Mucosa of descending colon (tissue), 3 donors: ENCODE data around the gene IKBKE. TPM values are rescaled to one million over a fixed set of nuclear protein-coding genes. Genes with fewer than 3 reads are reported as not detected.

ENCODE experiments used
- ATAC-seq: fragments of 200-7000 bp; cut with Tn5 transposase; one replicate; pipeline ENCODE4 v1.9.1; 2020; ENCODE audit warnings: mild to moderate bottlenecking, moderate library complexity
- DNase-seq, 3 donors: peaks; one replicate each; pipeline ENCODE4 v3.0.0-alpha.2; 2020
- H3K36me3 ChIP-seq: fragments of 200-600 bp; one replicate; pipeline ENCODE4 v1.8.0; 2021; ENCODE audit warnings: low read depth, mild to moderate bottlenecking
- H3K4me1 ChIP-seq: fragments of 200-600 bp; one replicate; pipeline ENCODE4 v1.8.0; 2021; ENCODE audit warnings: low read depth, mild to moderate bottlenecking
- H3K4me3 ChIP-seq: fragments of 200-600 bp; one replicate; pipeline ENCODE4 v1.8.0; 2021; ENCODE audit warnings: mild to moderate bottlenecking
- H3K9me3 ChIP-seq: fragments of 200-600 bp; one replicate; pipeline ENCODE4 v1.8.0; 2021; ENCODE audit warnings: mild to moderate bottlenecking
- intact Hi-C, 2 donors: fragments of 100-400 bp; cut with DNase I in 1 of 2; cut with micrococcal nuclease in 1 of 2; formaldehyde crosslinking; loops; one replicate each; pipeline versions ENCODE4 v1.11.0 to v1.11.1; 2022; cut with DNase I, micrococcal nuclease
- total RNA-seq, 3 donors: library from RNA; stranded (reverse); fragmentation: NEBNext Ultra II Directional in 2 of 3; extraction: Animal tissue kit (Norgen Biotek cat#: 25700) in 2 of 3; gene quantifications; one replicate each; pipeline versions ENCODE4 v1.2.1 to v1.2.4, GENCODE V29; 2021 to 2023
- TF ChIP-seq, protein P1 (sequence below): fragments of 200-600 bp; IDR thresholded peaks from one replicate; pipeline ENCODE4 v1.8.0; 2022; ENCODE audit warnings: antibody characterized with exemption, mild to moderate bottlenecking
- donor health status: DM: no; HTN: no; CAD: no; lungs with moderate emphysema.
- donor health status: DM: no; HTN: no; CAD: no.
- donor health status: DM: no; HTN: yes; CAD: no.

Gene IKBKE
- total RNA-seq, 3 donors from 2014 or later, result 9.7 to 24.7 (median 16.4) TPM

GRCh38 chr1:206476058-206476457 is 5.8 kb downstream of the IKBKE start:
- H3K36me3 ChIP-seq, result no peaks in the 10 kb centered on the region
- no peak overlapping the region for H3K4me3 ChIP-seq
- DNase-seq (no peak), ATAC-seq (no peak)
- peaks cover 7% of the 10 kb centered on the region for H3K4me1 ChIP-seq
- H3K9me3 ChIP-seq, result no peaks in the 10 kb centered on the region
- intact Hi-C loops, result no loop called here
- TF ChIP-seq, protein P1, sequence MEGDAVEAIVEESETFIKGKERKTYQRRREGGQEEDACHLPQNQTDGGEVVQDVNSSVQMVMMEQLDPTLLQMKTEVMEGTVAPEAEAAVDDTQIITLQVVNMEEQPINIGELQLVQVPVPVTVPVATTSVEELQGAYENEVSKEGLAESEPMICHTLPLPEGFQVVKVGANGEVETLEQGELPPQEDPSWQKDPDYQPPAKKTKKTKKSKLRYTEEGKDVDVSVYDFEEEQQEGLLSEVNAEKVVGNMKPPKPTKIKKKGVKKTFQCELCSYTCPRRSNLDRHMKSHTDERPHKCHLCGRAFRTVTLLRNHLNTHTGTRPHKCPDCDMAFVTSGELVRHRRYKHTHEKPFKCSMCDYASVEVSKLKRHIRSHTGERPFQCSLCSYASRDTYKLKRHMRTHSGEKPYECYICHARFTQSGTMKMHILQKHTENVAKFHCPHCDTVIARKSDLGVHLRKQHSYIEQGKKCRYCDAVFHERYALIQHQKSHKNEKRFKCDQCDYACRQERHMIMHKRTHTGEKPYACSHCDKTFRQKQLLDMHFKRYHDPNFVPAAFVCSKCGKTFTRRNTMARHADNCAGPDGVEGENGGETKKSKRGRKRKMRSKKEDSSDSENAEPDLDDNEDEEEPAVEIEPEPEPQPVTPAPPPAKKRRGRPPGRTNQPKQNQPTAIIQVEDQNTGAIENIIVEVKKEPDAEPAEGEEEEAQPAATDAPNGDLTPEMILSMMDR, result no peak

GRCh38 chr1:206476591-206476990 is 6.3 kb downstream of the IKBKE start:
- Histone ChIP-seq H3K36me3 (no peaks in the 10 kb centered on the region), H3K4me3 (no peak overlapping the region), H3K4me1 (peaks cover 2% of the 10 kb centered on the region), H3K9me3 (no peaks in the 10 kb centered on the region)
- TF ChIP-seq, protein P1, result no peak
- DNase-seq, result peak in 1 of 3 donors; percentile 11
- no peak for ATAC-seq
- intact Hi-C loops, result no loop called here

GRCh38 chr1:206477110-206477509 is 6.8 kb downstream of the IKBKE start:
- H3K9me3 ChIP-seq, result no peaks in the 10 kb centered on the region
- intact Hi-C loops, result no loop called here
- H3K36me3 ChIP-seq, result no peaks in the 10 kb centered on the region
- TF ChIP-seq, protein P1, result no peak
- no peak overlapping the region for H3K4me3 ChIP-seq
- DNase-seq, result peak in 1 of 3 donors; percentile 11
- no peaks in the 10 kb centered on the region for H3K4me1 ChIP-seq
- ATAC-seq, result no peak

DNA sequence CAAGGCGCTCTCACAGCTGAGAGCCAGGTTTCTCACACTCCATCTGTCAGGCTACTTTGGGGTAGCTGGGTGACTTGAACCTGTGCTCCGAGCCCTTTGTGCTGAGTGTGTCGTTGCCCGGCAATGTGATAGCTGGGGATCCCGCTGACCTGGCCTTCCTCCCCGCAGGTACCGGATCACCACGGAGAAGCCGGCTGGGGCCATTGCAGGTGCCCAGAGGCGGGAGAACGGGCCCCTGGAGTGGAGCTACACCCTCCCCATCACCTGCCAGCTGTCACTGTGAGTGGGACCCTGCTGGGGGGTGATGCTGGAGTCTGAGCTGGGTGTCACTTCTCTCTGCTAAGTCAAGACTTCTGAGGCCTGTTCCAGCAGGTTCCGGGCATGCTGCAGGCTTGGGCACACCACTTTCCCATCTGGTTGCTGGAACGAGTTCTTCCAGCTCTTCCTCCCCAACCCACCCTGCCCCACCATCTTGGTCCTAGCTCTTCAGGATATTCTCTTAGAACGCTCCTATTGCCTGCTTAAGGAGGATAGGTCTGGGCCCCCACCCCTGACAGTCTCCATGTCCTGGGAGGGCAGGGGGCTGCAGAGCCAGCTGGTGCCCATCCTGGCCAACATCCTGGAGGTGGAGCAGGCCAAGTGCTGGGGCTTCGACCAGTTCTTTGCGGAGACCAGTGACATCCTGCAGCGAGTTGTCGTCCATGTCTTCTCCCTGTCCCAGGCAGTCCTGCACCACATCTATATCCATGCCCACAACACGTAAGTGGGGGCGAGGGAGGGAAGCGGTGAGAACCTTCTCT is 7.5 kb downstream of the IKBKE start:
- DNase-seq (peak in 1 of 3 donors; percentile 21), ATAC-seq (no peak)
- TF ChIP-seq, protein P1, result no peak
- no peaks in the 10 kb centered on the region for H3K4me1 ChIP-seq
- H3K4me3 ChIP-seq, result no peak overlapping the region
- no peaks in the 10 kb centered on the region for H3K36me3 ChIP-seq
- H3K9me3 ChIP-seq, result no peaks in the 10 kb centered on the region
- intact Hi-C loops, result no loop called here

- Histone ChIP-seq H3K4me1 (no peaks in the 10 kb centered on the region), H3K36me3 (no peaks in the 10 kb centered on the region), H3K4me3 (no peak overlapping the region), H3K9me3 (no peaks in the 10 kb centered on the region)
- no peak for ATAC-seq
- intact Hi-C loops, result no loop called here
- TF ChIP-seq, protein P1, result no peak
- DNase-seq, result peak in 1 of 3 donors; percentile 16
Observed at GRCh38 chr1:206478746-206479145, 8.5 kb downstream of the IKBKE start.
